Stimulated activated CD8-positive, alpha-beta memory T cell treated with anti-CD3 and anti-CD28 coated beads, Interleukin-4, amount 100 ng/mL, for 4 hours (primary cell): ENCODE results near the gene GRB14.
"Not testable (repeated sequence)": the region's sequence is repeated elsewhere in the genome, so short reads cannot be mapped to it uniquely, and the experiment has no call there.

Experiments
- DNase-seq, 2 donors: peaks; one replicate each; pipeline ENCODE4 v3.0.0-alpha.2; 2020; ENCODE audit warnings: low read depth in 2 of 2, low spot score in 1 of 2

GRB14 gene

GRCh38 chr2:164560181-164560792 lies 61.0 kb downstream of the GRB14 start:
- DNase-seq, result no peak

- DNase-seq, result no peak
These were observed 62.8 kb downstream of the GRB14 start for GRCh38 chr2:164558450-164558849.

- no peak for DNase-seq
These were observed 66.8 kb downstream of the GRB14 start for GRCh38 chr2:164554487-164554886.

- no peak for DNase-seq
These were observed 69.8 kb downstream of the GRB14 start for GRCh38 chr2:164551519-164551918.

- DNase-seq, result not testable (repeated sequence)
These were observed 71.6 kb downstream of the GRB14 start for GRCh38 chr2:164549705-164550104.

DNA sequence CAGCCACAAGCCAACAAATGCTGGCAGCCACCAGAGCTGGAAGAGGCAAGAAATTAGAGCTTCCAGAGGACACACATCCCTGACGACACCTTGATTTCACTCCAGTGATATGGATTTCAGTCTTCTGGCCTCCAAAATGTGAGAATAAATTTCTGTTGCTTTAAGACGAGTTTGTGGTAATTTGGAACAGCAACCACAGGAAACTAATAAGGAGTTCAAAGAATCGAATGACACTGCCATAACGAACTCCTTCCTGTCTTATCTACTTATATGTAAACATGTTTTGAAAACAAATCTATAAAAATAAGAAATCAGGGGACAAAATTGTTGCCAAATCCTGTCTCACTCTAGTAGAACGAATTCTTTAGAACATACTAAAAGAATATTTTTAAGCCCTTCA lies 75.8 kb downstream of the GRB14 start:
- DNase-seq, result no peak

DNA sequence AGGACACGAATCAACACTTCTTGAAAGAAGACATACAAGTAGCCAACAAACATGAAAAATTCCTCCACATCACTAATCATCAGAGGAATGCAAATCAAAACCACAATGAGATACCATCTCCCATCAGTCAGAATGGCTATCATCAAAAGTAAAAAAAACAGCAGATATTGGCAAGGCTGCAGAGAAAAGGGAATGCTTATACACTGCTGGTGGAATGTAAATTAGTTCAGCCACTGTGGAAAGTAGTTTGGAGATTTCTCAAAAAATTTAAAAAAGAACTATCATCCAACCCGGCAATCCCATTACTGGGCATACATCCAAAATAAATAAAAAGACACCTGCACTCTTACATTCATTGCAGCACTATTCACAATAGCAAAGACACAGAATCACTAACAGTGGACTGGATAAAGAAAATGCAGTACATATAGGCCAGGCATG lies 78.7 kb downstream of the GRB14 start:
- DNase-seq, result no peak

DNA sequence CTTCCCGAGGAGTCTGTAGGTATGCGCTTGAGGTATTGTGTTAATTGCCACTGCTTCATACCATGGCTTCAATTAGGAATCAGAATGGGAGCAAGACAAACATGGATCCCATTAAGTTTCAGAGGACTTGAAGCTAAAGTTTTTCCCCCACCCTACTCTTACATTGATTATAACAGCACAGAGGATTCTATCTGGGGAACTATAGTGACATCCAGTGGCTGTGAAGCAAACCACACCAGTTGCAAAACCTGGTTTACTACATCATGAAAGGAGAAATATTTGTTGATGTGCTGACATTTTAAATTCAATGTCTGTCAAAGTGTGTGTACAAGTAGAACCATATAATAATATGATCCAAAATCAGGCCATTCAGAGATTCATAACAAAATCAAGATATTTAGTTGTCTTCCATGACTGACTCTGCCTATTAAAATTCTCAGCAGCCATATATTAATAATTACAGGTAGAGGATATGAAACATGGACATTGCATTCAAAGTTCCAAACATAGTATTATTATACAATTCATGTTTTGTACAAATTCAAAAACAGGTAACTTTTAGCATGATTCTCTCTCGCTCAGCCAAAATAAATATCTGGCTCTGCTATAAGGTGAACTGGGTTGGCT lies 82.9 kb downstream of the GRB14 start:
- no peak for DNase-seq

GRCh38 chr2:164535280-164536025 lies 85.8 kb downstream of the GRB14 start:
- no peak for DNase-seq

DNA sequence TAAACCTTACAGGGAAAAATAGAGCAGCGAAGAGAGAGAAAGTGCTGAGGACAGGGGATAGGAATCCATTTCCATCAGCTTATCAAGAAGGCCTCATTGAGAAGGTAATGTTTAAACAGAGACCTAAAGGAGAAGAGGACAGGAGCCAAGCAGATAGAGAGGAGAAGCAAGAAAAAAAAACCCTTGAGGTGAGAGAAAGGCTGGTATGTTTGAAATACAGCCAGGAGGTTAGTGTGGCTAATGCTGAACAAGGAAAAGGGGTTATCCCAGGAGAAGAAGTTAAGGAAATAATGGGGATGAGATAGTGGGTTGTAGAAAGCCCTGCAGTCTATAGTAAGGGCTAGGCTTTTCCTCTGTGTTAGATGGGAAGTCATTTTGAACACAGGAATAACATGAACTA lies 90.8 kb downstream of the GRB14 start:
- no peak for DNase-seq

DNA sequence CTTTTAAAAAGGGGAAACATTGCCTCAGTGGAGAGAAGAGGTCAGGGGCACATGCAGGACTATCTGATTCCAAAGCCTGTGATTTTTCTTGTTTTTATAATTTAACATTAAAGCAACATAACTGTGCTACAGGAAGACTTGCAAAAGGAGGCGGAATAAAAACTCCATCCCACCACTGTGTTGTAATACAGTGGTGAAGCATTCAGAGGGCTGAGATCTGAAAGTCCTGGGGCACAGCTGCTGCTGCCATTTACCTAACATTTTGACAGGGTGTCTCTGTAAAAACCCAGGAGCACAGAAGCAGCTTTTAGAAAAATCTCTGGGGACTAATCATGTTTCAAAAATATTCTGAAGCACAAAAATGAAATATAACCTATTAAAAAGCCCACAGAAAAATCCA lies 97.6 kb downstream of the GRB14 start:
- DNase-seq, result no peak

GRCh38 chr2:164523009-164523408 lies 98.3 kb downstream of the GRB14 start:
- DNase-seq, result no peak

DNA sequence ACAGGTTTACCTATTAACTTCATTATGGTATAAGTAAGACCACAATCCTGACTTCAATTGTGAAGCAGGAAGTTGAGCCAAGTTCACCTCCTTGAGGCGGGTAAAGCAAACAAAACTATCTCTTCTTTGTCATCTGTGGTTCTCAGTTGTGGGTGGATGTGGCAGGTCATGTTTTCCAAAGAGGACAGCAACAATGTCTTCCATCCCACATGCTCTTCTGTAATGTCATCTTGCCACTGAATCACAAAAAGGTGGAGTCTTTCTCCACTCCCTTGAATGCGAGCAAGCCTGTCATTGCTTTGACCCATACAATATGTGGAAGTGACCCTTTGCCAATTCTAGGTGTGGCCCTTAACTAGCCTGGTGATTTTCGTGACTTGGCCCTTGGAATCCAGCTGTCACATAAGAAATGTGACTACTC lies 98.7 kb downstream of the GRB14 start:
- no peak for DNase-seq

GRCh38 chr2:164515734-164516133 lies 105.5 kb downstream of the GRB14 start:
- no peak for DNase-seq

DNA sequence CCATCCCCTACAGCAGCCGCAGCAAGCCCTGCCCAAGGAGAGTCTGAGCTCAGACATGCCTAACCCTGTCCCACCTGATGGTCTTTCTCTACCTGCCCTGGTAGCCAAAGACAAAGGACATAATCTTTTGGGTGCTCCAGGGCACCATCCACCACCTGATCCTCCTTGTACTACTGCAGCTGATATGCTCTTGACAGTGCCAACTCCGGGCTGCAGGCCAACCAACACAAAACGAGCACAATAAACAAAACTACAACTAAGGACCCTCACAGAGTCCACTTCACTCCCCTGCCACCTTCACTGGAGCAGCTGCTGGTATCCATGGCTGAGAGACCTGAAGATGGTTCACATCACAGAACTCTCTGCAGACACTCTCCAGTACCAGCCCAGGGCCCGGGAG lies 106.3 kb downstream of the GRB14 start:
- no peak for DNase-seq

DNA sequence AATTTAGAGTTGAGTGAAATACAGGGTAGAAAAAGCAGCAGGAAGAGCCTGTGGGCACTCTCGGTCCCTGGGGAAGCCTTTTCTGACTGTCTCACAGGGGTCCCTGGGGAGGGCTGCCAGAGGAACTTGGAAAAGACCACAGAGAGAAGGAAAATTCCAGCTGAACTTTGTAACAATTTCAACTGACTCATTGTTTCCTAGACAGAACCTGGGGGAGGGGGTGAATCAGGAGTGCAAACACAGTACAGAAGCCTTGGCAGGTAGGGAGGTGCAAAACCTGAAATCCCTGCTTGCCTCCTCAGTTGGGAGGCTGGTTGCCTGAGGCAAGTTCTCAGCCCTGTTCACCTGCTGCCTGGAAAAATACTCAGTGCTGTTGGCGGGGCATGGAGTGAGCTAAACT lies 106.8 kb downstream of the GRB14 start:
- no peak for DNase-seq

- no peak for DNase-seq
These were observed 108.4 kb downstream of the GRB14 start for GRCh38 chr2:164512871-164513270.

DNA sequence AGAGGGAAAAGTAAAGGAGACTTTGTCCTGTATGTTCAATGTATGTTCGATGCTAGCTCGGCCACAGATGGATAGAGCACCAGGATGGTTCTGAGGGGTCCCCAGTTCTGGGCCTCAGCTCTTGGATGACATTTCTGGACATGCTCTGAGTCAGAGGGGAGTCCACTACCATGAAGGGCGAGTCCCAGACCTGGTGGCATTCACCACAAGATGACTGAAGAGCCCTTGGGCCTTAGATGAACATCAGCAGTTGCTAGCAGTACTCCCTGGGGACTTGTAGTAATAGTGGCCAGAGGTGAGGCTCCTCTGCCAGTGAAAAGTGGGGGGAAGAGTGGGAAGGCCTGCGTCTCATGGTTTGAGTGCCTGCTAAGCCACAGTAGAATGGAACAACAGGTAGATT lies 109.5 kb downstream of the GRB14 start:
- DNase-seq, result no peak

GRCh38 chr2:164510895-164511294 lies 110.4 kb downstream of the GRB14 start:
- no peak for DNase-seq

GRCh38 chr2:164509137-164509877 lies 112.0 kb downstream of the GRB14 start:
- DNase-seq, result no peak

DNA sequence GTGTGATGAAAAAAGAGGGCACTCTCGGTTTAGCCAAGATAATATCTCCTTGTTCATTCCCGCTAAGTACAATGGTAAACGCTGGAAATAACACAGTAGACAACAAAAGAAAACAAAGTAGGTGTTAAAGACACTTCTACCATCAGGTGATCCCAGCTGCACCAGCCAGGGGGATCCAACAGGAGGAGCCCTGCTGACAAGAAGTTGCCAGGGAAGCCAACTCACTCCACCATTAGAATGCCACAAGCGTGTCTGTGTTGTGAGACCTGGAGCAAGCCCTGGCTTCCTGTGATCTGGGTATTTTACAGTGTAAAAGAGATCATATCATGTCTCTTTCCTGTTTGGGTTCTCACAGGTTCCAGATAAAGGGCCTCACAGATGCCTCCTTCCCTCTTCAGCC lies 117.0 kb downstream of the GRB14 start:
- DNase-seq, result no peak

DNA sequence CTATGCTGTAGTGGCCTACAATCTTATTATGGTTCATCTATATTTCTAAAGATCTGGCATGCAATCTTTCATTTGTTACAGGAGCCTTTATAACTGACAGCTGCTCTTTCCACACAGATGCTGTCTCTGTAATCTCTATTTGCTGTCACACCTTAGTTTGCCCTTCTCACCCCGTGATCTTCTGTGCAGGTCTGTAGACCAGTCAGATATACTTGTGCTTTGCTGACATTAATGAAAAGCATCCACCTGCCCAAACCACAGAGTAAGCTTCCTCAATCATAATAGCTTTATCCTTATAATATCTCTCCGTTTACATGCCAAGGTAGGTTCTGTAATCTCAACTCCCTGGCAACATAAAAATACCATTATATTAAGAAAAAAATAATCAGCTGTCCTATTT lies 122.4 kb downstream of the GRB14 start:
- DNase-seq, result no peak
